ENCODE results near the gene ACACA.

ACACA gene

DNA sequence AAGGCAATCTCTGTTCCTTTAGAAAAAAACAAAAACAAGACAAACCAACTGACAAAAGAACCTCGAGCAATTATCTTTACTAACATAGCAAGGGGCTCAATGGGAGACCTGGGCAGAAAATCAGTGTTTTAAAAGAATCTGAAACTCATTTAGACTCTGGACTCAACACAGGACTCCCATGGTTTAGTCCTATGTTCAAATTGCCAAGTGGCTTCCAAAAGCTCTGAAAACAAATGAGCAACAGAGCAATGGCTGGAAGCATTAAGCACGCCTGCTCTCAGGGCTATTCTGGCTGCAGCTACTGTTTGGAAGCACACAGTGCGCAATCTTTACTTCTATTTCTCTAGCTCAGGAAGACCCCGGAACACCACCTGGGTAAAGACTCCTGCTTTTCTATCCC lies 295.9 kb downstream of the ACACA start (continued):
- TF ChIP-seq, protein P1, sequence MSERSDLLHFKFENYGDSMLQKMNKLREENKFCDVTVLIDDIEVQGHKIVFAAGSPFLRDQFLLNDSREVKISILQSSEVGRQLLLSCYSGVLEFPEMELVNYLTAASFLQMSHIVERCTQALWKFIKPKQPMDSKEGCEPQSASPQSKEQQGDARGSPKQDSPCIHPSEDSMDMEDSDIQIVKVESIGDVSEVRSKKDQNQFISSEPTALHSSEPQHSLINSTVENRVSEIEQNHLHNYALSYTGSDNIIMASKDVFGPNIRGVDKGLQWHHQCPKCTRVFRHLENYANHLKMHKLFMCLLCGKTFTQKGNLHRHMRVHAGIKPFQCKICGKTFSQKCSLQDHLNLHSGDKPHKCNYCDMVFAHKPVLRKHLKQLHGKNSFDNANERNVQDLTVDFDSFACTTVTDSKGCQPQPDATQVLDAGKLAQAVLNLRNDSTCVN (tag by site-specific recombination; optimal IDR thresholded peaks at IDR 0.05) = no peak
- TF ChIP-seq ZNF169 (tag by site-specific recombination; IDR thresholded peaks at IDR 0.05) (no peak), ZNF664 (tag by site-specific recombination; IDR thresholded peaks at IDR 0.05) (no peak), SCRT2 (tag by site-specific recombination; IDR thresholded peaks at IDR 0.05) (no peak)
- TF ChIP-seq, protein P2, sequence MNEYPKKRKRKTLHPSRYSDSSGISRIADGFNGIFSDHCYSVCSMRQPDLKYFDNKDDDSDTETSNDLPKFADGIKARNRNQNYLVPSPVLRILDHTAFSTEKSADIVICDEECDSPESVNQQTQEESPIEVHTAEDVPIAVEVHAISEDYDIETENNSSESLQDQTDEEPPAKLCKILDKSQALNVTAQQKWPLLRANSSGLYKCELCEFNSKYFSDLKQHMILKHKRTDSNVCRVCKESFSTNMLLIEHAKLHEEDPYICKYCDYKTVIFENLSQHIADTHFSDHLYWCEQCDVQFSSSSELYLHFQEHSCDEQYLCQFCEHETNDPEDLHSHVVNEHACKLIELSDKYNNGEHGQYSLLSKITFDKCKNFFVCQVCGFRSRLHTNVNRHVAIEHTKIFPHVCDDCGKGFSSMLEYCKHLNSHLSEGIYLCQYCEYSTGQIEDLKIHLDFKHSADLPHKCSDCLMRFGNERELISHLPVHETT (tag by site-specific recombination; IDR thresholded peaks at IDR 0.05) = no peak

DNA sequence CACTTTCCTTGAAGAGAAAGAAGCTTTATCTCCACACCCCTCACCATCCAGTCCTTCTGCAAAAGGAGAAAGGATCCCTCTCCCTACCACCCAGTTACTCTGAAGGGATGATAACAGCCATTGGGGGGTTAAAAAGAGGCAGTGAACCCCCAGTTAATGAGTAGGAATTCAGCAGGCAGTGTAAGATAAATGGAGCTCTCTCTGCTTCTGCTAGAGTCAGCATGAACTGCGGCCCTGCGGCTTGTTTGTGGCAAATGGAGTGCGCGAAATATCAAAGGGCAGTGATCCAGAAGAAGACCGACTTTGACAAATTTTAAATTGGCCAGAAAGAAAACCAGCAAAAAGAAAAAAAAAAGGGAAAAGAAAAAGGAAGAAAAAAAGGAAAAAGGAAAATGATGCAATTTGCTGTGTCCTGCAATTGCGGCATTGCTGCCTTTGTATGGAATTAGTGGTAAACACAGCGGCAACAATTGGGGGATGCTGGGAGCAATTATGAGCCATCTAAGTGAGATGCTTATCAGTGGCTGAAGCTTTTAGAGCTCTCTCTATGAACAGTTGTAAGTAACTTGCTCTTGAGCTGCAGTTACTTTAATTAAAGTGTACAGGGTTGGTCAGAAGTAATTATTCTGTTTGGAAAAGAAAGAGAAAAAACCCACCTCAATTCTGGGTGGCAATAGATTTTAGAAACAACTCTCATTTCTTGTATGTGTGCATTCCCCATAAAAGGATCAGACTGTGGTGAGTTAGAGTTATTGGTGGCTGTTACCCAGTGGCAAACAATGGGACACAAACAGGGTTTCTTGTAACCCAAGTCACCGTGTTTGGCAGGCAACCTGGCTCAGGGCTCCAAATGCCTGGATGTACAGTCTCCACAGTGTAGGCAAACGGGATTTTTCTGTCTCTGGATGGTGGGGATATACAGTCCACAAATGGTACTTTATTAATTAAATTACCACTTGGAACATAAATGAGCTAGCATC lies 296.6 kb downstream of the ACACA start:
- H3K4me1 ChIP-seq (ENCODE audit: control insufficient read depth, insufficient read depth, low read length) = peaks cover 9% of the 10 kb centered on the region
- no peak overlapping the region for H3K4me3 ChIP-seq (ENCODE audit: low read depth, low read length)
- H3K27ac ChIP-seq (ENCODE audit: extremely low read depth, low read depth, low read length) = peak overlapping the region; percentile 29
- no peaks in the 10 kb centered on the region for H3K9me3 ChIP-seq (ENCODE audit: control insufficient read depth, insufficient read depth, low read depth, low read length)
- ChIA-PET POLR2A (no interaction called here), CTCF (interaction anchor here (0.6 kb wide), 1 partner anchor 20 kb away, joined by 3 read pairs; no protein-coding TSS in a partner anchor)
- peaks cover 11 to 24% of the 10 kb centered on the region in 2 experiments; a peak in 2 of 3 replicates for H3K36me3 ChIP-seq (ENCODE audit: control insufficient read depth in 2 of 2, insufficient read depth in 1 of 2, low read length in 2 of 2)
- TF ChIP-seq, protein P3, sequence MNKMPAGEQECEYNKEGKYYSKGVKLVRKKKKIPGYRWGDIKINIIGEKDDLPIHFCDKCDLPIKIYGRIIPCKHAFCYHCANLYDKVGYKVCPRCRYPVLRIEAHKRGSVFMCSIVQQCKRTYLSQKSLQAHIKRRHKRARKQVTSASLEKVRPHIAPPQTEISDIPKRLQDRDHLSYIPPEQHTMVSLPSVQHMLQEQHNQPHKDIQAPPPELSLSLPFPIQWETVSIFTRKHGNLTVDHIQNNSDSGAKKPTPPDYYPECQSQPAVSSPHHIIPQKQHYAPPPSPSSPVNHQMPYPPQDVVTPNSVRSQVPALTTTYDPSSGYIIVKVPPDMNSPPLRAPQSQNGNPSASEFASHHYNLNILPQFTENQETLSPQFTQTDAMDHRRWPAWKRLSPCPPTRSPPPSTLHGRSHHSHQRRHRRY (tag by site-specific recombination; IDR thresholded peaks at IDR 0.05) = no peak
- no peak for TF ChIP-seq ZXDB (tag by site-specific recombination; IDR thresholded peaks at IDR 0.05)
- TF ChIP-seq ZBTB8A (tag by site-specific recombination; IDR thresholded peaks at IDR 0.05) = 0 out of 2 replicates have a peak, but pooled peaks have one; percentile 9
- no peak for TF ChIP-seq ZNF792 (tag by site-specific recombination; IDR thresholded peaks at IDR 0.05)
- TF ChIP-seq ZNF830 (tag by site-specific recombination; IDR thresholded peaks at IDR 0.05; ENCODE audit: low read depth) = no peak
- no peak for TF ChIP-seq ZNF155 (tag by site-specific recombination; IDR thresholded peaks at IDR 0.05)
- no peak for TF ChIP-seq ZBTB48 (tag by site-specific recombination; IDR thresholded peaks at IDR 0.05)
- TF ChIP-seq, protein P4, sequence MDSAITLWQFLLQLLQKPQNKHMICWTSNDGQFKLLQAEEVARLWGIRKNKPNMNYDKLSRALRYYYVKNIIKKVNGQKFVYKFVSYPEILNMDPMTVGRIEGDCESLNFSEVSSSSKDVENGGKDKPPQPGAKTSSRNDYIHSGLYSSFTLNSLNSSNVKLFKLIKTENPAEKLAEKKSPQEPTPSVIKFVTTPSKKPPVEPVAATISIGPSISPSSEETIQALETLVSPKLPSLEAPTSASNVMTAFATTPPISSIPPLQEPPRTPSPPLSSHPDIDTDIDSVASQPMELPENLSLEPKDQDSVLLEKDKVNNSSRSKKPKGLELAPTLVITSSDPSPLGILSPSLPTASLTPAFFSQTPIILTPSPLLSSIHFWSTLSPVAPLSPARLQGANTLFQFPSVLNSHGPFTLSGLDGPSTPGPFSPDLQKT (IDR thresholded peaks at IDR 0.05; ENCODE audit: borderline replicate concordance, low read depth, low read length) = no peak
- TF ChIP-seq ZNF768 (tag by site-specific recombination; IDR thresholded peaks at IDR 0.05) = no peak
- TF ChIP-seq ZNF274 (IDR thresholded peaks at IDR 0.05; ENCODE audit: low read length) = no peak
- no peak for TF ChIP-seq ZNF274 (tag by site-specific recombination; IDR thresholded peaks at IDR 0.05; ENCODE audit: borderline replicate concordance)
- no peak for TF ChIP-seq ZNF223 (tag by site-specific recombination; IDR thresholded peaks at IDR 0.05)
- TF ChIP-seq ZNF776 (tag by site-specific recombination; IDR thresholded peaks at IDR 0.05; ENCODE audit: borderline replicate concordance) = no peak
- no peak for TF ChIP-seq ZFP37 (tag by site-specific recombination; IDR thresholded peaks at IDR 0.05)
- TF ChIP-seq WT1 (tag by site-specific recombination; IDR thresholded peaks at IDR 0.05) = peak; percentile 66
- no peak for TF ChIP-seq GFI1B (tag by site-specific recombination; IDR thresholded peaks at IDR 0.05)
- TF ChIP-seq ZEB2 (tag by site-specific recombination; IDR thresholded peaks at IDR 0.05) = peak; percentile 65
- TF ChIP-seq, protein P5, sequence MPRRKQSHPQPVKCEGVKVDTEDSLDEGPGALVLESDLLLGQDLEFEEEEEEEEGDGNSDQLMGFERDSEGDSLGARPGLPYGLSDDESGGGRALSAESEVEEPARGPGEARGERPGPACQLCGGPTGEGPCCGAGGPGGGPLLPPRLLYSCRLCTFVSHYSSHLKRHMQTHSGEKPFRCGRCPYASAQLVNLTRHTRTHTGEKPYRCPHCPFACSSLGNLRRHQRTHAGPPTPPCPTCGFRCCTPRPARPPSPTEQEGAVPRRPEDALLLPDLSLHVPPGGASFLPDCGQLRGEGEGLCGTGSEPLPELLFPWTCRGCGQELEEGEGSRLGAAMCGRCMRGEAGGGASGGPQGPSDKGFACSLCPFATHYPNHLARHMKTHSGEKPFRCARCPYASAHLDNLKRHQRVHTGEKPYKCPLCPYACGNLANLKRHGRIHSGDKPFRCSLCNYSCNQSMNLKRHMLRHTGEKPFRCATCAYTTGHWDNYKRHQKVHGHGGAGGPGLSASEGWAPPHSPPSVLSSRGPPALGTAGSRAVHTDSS (tag by site-specific recombination; IDR thresholded peaks at IDR 0.05) = no peak
- no peak for TF ChIP-seq ZNF16 (tag by site-specific recombination; IDR thresholded peaks at IDR 0.05; ENCODE audit: low read depth)
- peak; percentile 55; the same call in 1 of the 2 replicates for TF ChIP-seq SCRT1 (tag by site-specific recombination; IDR thresholded peaks at IDR 0.05; ENCODE audit: borderline replicate concordance)
- TF ChIP-seq, protein P6, sequence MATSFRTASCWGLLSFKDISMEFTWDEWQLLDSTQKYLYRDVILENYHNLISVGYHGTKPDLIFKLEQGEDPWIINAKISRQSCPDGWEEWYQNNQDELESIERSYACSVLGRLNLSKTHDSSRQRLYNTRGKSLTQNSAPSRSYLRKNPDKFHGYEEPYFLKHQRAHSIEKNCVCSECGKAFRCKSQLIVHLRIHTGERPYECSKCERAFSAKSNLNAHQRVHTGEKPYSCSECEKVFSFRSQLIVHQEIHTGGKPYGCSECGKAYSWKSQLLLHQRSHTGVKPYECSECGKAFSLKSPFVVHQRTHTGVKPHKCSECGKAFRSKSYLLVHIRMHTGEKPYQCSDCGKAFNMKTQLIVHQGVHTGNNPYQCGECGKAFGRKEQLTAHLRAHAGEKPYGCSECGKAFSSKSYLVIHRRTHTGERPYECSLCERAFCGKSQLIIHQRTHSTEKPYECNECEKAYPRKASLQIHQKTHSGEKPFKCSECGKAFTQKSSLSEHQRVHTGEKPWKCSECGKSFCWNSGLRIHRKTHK (tag by site-specific recombination; IDR thresholded peaks at IDR 0.05) = no peak
- TF ChIP-seq ZBTB7A (tag by site-specific recombination; IDR thresholded peaks at IDR 0.05; ENCODE audit: low read depth) = no peak
- TF ChIP-seq ZFP3 (tag by site-specific recombination; IDR thresholded peaks at IDR 0.05; ENCODE audit: low read depth) = no peak
- no peak for TF ChIP-seq ZSCAN16 (tag by site-specific recombination; IDR thresholded peaks at IDR 0.05)

All from HEK293 (cell line).